Bronchus fibroblast of lung (primary cell): ENCODE data around the gene LIN28A. TPM values are rescaled to one million over a fixed set of nuclear protein-coding genes. Genes with fewer than 3 reads are reported as not detected.

ENCODE experiments used
- total RNA-seq: library from RNA; depleted of rRNA; stranded (reverse); fragments of >200 nt; gene quantifications from 2 replicates; pipeline ENCODE4 v1.2.3, GENCODE V29; 2015

LIN28A gene
- total RNA-seq = not detected in 2 replicates

DNA sequence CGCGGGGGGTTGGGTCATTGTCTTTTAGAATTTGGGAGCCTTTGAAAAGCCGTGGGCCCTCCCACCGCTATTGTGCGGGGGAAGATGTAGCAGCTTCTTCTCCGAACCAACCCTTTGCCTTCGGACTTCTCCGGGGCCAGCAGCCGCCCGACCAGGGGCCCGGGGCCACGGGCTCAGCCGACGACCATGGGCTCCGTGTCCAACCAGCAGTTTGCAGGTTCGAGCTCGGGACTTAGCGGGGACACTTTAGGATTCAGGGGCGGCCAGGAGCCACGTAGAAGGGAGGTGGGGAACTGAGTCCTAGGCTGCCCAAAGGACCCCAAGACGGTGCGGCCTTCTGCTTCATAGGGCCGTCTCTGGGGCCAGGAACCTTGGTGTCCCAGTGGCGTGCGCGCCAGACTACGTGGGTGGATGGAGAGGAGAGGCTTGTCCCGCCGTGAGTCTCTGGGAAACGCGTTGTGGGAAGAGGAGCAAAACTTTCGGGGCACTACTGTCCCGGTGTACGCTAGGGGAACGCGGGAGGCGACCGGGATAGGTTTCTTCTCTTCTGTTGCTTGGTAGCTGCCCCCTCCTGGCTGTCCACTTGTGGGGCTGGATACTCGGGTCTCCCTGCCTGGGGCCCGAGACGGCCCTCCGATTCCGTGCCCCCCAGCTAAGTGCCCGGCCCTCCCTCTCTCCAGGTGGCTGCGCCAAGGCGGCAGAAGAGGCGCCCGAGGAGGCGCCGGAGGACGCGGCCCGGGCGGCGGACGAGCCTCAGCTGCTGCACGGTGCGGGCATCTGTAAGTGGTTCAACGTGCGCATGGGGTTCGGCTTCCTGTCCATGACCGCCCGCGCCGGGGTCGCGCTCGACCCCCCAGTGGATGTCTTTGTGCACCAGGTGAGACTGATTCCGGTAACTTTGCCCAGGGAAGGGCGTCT, at the start of gene LIN28A:
LIN28A (plus strand) TSS at position 112 of the 918 bp plus-strand sequence; CDS start at position 187, 75 bp downstream.

GRCh38 chr1:26372611-26373010, 38.0 kb upstream of the LIN28A start, which contains the start of gene ZNF683:
Gene ZNF683 (minus strand): TSS chr1:26372750. CDS start chr1:26368571, 4,179 bp downstream.

DNA sequence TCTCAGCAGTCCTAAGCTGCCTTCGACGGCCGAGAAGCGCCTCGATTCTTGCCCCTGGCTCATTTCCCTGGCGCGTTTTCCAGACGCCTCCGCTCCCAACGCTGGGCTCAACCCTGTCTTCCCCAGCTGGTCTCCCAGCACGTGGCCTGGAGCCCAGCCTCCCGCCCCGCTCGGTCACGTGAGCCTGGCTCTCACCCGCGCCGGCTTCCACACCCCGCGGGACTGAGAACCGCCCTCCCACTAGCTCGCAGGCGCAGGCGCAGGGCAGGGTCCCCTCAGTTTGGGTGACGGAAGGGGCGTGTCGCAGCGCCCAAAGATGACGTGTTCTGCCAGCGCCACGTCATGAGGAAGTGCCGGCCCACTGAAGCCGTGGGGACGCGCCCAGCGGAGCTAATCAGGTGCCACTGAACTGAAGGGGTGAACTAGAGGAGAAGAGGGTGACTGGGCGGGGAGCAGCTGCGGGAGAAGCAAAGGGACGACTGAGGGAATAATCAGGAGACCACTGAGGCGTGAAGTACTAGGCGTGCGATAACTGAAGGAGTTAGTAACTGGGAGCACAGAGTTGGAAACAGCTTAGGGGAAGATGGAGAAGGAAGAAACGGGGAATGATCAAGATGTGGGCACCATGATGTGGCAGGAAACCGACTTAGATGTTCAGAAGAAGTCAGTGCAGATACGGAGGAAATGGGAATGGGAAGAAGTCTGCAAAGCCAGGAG, 21.5 kb downstream of the LIN28A start, which contains the start of gene DHDDS:
DHDDS (plus strand) TSS at position 343 of the 717 bp plus-strand sequence. CDS start 625 bp downstream, outside the sequence.

GRCh38 chr1:26472320-26472900, 61.8 kb downstream of the LIN28A start, which contains the start of gene HMGN2:
Gene HMGN2 (plus strand): TSS chr1:26472440. CDS start chr1:26472613, 173 bp downstream.

Other genes starting within 250 kb of the LIN28A start
- gene C1orf232, start 241.9 kb upstream of the LIN28A start, total RNA-seq = not detected in 2 replicates
- gene ZNF593, start 240.9 kb upstream of the LIN28A start, total RNA-seq = 62.1 and 65.6 TPM in 2 replicates
- gene ZNF593OS, start 239.0 kb upstream of the LIN28A start, total RNA-seq = not detected in 2 replicates
- 0.15 and 0.17 TPM in 2 replicates for gene CNKSR1, start 233.3 kb upstream of the LIN28A start, total RNA-seq
- gene CATSPER4, start 220.2 kb upstream of the LIN28A start, total RNA-seq = not detected in 2 replicates
- gene CEP85, start 176.6 kb upstream of the LIN28A start, total RNA-seq = 12.4 and 13.7 TPM in 2 replicates
- gene SH3BGRL3, start 130.7 kb upstream of the LIN28A start, total RNA-seq = 227 and 265 TPM in 2 replicates
- 6.9 and 8.0 TPM in 2 replicates for gene UBXN11, start 104.2 kb upstream of the LIN28A start, total RNA-seq
- not detected in 2 replicates for gene CD52, start 92.9 kb upstream of the LIN28A start, total RNA-seq
- gene CRYBG2, start 56.7 kb upstream of the LIN28A start, total RNA-seq = 1.3 TPM in 1 of 2 replicates, not detected in the other
- not detected in 2 replicates for gene ZNF683, start 38.1 kb upstream of the LIN28A start, total RNA-seq
- 40.7 and 48.6 TPM in 2 replicates for gene DHDDS, start 21.5 kb downstream of the LIN28A start, total RNA-seq
- 738 and 976 TPM in 2 replicates for gene HMGN2, start 61.6 kb downstream of the LIN28A start, total RNA-seq
- gene RPS6KA1, start 118.9 kb downstream of the LIN28A start, total RNA-seq = 7.9 and 10.9 TPM in 2 replicates